PC-9 (cell line): ENCODE results near the gene GIPC3.

Experiments used
- EZH2 ChIP-seq: fragments of 200-600 bp; sonication (generic); IDR thresholded peaks from 2 replicates; pipeline ENCODE4 v1.8.0; 2017; ENCODE audit warnings: antibody characterized with exemption, low read depth
- TF ChIP-seq, protein P1 (sequence below): fragments of 200-600 bp; sonication (generic); conservative IDR thresholded peaks from 2 replicates; pipeline ENCODE4 v1.6.1; 2017; ENCODE audit warnings: mixed run types, antibody characterized with exemption, mild to moderate bottlenecking, moderate library complexity

GRCh38 chr19:3535563-3535965, 49.7 kb upstream of the GIPC3 start:
- TF ChIP-seq, protein P1, sequence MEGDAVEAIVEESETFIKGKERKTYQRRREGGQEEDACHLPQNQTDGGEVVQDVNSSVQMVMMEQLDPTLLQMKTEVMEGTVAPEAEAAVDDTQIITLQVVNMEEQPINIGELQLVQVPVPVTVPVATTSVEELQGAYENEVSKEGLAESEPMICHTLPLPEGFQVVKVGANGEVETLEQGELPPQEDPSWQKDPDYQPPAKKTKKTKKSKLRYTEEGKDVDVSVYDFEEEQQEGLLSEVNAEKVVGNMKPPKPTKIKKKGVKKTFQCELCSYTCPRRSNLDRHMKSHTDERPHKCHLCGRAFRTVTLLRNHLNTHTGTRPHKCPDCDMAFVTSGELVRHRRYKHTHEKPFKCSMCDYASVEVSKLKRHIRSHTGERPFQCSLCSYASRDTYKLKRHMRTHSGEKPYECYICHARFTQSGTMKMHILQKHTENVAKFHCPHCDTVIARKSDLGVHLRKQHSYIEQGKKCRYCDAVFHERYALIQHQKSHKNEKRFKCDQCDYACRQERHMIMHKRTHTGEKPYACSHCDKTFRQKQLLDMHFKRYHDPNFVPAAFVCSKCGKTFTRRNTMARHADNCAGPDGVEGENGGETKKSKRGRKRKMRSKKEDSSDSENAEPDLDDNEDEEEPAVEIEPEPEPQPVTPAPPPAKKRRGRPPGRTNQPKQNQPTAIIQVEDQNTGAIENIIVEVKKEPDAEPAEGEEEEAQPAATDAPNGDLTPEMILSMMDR = no peak
- TF ChIP-seq EZH2 = no peak
